ENCODE data around the gene STAT6.

STAT6 gene

DNA sequence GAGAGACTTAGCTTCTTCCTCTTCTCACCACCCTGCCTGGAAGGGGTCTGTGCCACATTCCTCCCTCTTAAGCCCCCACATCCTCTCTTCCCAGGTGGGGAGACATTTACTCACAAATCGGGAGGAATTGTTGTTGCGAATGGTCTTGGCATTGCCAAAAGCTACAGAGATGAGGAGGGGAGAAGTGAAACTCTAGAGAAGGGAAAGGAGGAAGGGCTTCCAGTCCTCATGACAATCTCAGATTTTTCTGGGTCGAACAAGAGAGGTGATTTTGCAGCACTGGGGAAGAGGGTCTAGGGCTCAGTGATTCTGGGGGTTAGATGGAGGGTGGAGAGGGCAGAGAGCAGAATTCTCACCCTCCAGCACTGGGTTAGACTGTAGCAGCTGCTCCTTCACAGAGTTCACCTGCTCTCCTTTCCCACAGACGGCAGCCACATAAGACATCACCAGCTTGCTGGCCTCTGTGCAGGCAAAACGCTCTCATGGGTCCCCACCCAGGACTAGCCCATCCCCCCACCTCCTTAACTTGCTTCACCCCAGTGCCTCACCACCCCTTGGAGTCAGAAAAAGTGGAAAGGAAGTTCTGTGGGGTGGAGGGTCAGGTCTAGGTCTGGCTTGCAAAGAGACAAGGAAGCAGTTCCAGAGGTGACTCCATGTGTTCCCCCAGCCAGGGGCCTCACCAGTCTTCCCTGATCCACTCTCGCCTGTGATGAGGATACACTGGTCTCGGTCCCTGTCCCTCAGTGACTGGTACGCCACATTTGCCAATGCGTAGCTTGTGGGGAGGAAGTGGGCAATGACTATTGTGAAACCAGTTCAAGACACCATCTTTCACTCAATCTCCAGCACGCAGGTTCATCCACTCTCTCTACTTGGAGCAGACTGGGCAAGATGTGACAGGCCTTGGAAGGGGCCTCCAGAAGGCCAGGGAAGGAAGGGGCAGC, 63.9 kb downstream of the STAT6 start:
- DNase-seq = peak; percentile 40 to 53

DNA sequence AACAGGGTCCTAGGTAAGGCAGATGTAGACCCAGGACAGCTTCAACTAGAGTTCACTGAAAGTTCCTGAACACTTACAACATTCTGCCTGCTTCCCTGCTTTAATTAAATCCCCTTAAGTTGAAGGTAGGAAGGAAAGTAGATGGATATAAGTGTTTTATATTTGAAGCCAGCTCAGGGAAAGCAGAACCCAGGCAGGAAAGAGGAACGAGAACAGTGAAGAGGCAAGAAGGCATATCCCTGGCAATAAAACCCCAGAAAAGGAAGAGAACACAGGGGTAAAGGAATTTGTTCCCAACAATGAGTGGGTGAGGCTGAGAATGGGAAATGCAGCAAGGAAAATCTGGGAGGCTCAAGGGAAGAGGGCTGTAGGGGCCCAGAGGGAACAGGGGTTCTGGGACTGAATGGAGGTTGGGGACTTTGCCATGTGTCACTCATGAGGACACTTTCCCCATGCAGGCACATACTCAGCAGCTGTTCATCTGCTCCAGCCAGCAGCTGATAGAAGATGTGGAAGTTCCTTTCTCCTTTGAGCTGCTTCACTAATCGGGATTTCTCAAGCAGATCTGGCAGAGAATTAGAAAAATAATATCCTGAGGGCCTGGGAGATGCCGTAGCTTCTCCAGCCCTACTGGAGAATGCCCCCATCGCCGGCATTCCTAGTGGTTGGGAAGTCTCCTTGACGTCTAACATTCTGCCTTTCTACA, 64.9 kb downstream of the STAT6 start:
- no peak for DNase-seq
